Astrocyte (in vitro differentiated cells and primary cell): Measurements from ENCODE around the gene VPS13A. TPM values are rescaled to one million over a fixed set of nuclear protein-coding genes. Genes with fewer than 3 reads are reported as not detected.

Experiments
- DNase-seq: peaks from one replicate; pipeline ENCODE4 v3.0.0-alpha.2; 2010; ENCODE audit warnings: low read depth
- FAIRE-seq: peaks from 2 replicates; lab custom pipeline; 2011; peaks lifted over from hg19 to GRCh38; lab: Jason Lieb, UNC
- H2AFZ ChIP-seq: 2 replicates; pipeline ENCODE4 v1.6.0; 2012; ENCODE audit warnings: low read depth, low read length, inconsistent platforms
- H3K27ac ChIP-seq: 2 replicates; pipeline ENCODE4 v1.5.1; 2011; ENCODE audit warnings: low read depth, low read length, inconsistent platforms
- H3K27me3 ChIP-seq: 2 replicates; pipeline ENCODE4 v1.6.0; 2011; ENCODE audit warnings: low read length, inconsistent platforms; ENCODE audit not compliant: insufficient read depth
- H3K36me3 ChIP-seq: 2 replicates; pipeline ENCODE4 v1.5.1; 2011; ENCODE audit warnings: low read length, inconsistent platforms; ENCODE audit not compliant: insufficient read depth
- H3K4me1 ChIP-seq: 2 replicates; pipeline ENCODE4 v1.5.1; 2011; ENCODE audit warnings: low read length, inconsistent platforms; ENCODE audit not compliant: insufficient read depth
- H3K4me2 ChIP-seq: 2 replicates; pipeline ENCODE4 v1.6.0; 2012; ENCODE audit warnings: low read length, inconsistent platforms
- H3K4me3 ChIP-seq: 2 replicates; pipeline ENCODE4 v1.5.1; 2011; ENCODE audit warnings: low read depth, mild to moderate bottlenecking, low read length, inconsistent platforms; ENCODE audit not compliant: insufficient read depth
- H3K79me2 ChIP-seq: 2 replicates; pipeline ENCODE4 v1.6.0; 2012; ENCODE audit warnings: mild to moderate bottlenecking, low read length, inconsistent platforms; ENCODE audit not compliant: insufficient read depth
- H3K9ac ChIP-seq: 2 replicates; pipeline ENCODE4 v1.6.0; 2012; ENCODE audit warnings: mild to moderate bottlenecking, low read length, inconsistent platforms
- H3K9me3 ChIP-seq: 2 replicates; pipeline ENCODE4 v1.5.1; 2012; ENCODE audit warnings: low read depth, mild to moderate bottlenecking, low read length, inconsistent platforms; ENCODE audit not compliant: insufficient read depth
- H4K20me1 ChIP-seq: 2 replicates; pipeline ENCODE4 v1.6.0; 2012; ENCODE audit warnings: low read length, inconsistent platforms; ENCODE audit not compliant: insufficient read depth
- H3K27ac Mint-ChIP-seq: one replicate; pipeline ENCODE4 v1.8.0; 2021; ENCODE audit warnings: mild to moderate bottlenecking, mixed read lengths; ENCODE audit not compliant: unreplicated experiment
- H3K27me3 Mint-ChIP-seq: one replicate; pipeline ENCODE4 v1.8.0; 2021; ENCODE audit warnings: low read depth, mixed read lengths; ENCODE audit not compliant: unreplicated experiment
- H3K36me3 Mint-ChIP-seq: one replicate; pipeline ENCODE4 v1.8.0; 2021; ENCODE audit warnings: low read depth, mixed read lengths; ENCODE audit not compliant: unreplicated experiment
- H3K4me1 Mint-ChIP-seq: one replicate; pipeline ENCODE4 v1.8.0; 2021; ENCODE audit warnings: low read depth, mixed read lengths; ENCODE audit not compliant: unreplicated experiment
- H3K4me3 Mint-ChIP-seq: one replicate; pipeline ENCODE4 v1.8.0; 2021; ENCODE audit warnings: mild to moderate bottlenecking, moderate library complexity, mixed read lengths; ENCODE audit not compliant: unreplicated experiment
- H3K9me3 Mint-ChIP-seq: one replicate; pipeline ENCODE4 v1.8.0; 2021; ENCODE audit warnings: mild to moderate bottlenecking, mixed read lengths; ENCODE audit not compliant: unreplicated experiment
- EZH2 ChIP-seq: IDR thresholded peaks from 2 replicates; pipeline ENCODE4 v1.6.1; 2012; ENCODE audit warnings: mild to moderate bottlenecking, low read length, inconsistent platforms; ENCODE audit not compliant: insufficient read depth
- total RNA-seq: library from RNA; stranded (reverse); gene quantifications from 2 replicates; pipeline ENCODE4 v1.2.1, GENCODE V29; 2021
- TF ChIP-seq, protein P1 (sequence below): IDR thresholded peaks from 2 replicates; pipeline ENCODE4 v1.5.1; 2011; ENCODE audit warnings: low read depth, mild to moderate bottlenecking, inconsistent platforms, low read length, moderate library complexity; ENCODE audit not compliant: insufficient read depth

VPS13A gene
- total RNA-seq, 1 donor from 2014 or later, result 34.9 TPM

DNA sequence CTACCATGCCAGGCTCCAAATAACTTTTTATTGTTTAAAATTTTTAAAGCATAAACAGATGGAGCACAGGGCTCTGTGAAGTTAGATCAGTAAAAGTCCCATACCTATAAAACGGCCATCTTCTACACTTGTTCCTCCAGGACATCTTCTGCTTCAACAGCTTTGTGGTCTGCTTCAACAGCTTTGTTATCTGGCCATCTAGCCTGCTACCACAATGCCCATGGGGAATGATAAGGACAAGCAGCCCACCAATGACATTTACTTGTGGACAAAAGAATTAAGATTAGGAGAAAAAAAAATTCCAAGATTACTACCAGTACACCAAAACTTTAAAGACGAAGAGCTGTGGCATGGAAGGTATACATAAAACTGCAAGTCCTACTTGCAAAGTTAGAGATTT, 2.2 kb upstream of the VPS13A start:
- H3K9me3 Mint-ChIP-seq, result no peaks in the 10 kb centered on the region
- Histone ChIP-seq H3K9ac (no peak overlapping the region), H3K4me2 (no peak overlapping the region), H3K4me3 (no peak overlapping the region), H3K9me3 (no peaks in the 10 kb centered on the region), H2AFZ (no peak overlapping the region), H3K36me3 (no peaks in the 10 kb centered on the region), H3K4me1 (peaks cover 4% of the 10 kb centered on the region), H3K79me2 (peaks cover 24% of the 10 kb centered on the region), H3K27me3 (no peaks in the 10 kb centered on the region), H4K20me1 (peaks cover 5% of the 10 kb centered on the region), H3K27ac (no peak overlapping the region)
- H3K27me3 Mint-ChIP-seq, result peaks cover 16% of the 10 kb centered on the region
- H3K27ac Mint-ChIP-seq, result no peak overlapping the region
- H3K36me3 Mint-ChIP-seq, result no peaks in the 10 kb centered on the region
- peaks cover 9% of the 10 kb centered on the region for H3K4me1 Mint-ChIP-seq
- no peak for DNase-seq
- no peak for FAIRE-seq
- H3K4me3 Mint-ChIP-seq, result no peak overlapping the region
- TF ChIP-seq EZH2, result no peak
- TF ChIP-seq, protein P1, sequence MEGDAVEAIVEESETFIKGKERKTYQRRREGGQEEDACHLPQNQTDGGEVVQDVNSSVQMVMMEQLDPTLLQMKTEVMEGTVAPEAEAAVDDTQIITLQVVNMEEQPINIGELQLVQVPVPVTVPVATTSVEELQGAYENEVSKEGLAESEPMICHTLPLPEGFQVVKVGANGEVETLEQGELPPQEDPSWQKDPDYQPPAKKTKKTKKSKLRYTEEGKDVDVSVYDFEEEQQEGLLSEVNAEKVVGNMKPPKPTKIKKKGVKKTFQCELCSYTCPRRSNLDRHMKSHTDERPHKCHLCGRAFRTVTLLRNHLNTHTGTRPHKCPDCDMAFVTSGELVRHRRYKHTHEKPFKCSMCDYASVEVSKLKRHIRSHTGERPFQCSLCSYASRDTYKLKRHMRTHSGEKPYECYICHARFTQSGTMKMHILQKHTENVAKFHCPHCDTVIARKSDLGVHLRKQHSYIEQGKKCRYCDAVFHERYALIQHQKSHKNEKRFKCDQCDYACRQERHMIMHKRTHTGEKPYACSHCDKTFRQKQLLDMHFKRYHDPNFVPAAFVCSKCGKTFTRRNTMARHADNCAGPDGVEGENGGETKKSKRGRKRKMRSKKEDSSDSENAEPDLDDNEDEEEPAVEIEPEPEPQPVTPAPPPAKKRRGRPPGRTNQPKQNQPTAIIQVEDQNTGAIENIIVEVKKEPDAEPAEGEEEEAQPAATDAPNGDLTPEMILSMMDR, result no peak

DNA sequence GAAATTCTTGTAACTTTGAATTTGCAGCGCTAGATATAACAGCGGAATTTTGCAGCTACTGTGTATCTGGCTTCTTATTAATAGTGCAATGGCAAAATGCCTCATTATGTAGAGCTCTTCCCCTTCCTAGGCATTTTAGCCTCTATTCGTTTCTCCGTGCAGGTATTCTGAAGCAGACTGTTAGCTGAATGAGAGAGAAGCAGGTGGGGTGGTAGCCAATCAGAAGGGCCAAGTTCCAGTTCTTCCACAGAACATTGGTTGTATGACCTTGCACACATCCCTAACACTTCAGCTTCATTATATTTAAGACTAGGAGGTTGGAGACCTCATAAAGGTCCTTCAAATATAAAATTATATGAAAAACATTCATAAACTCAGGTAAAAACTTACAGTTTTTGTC, 1.2 kb upstream of the VPS13A start:
- no peak overlapping the region for H3K4me3 ChIP-seq
- H3K36me3 Mint-ChIP-seq, result no peaks in the 10 kb centered on the region
- H3K4me3 Mint-ChIP-seq, result peak overlapping the region; percentile 89

DNA sequence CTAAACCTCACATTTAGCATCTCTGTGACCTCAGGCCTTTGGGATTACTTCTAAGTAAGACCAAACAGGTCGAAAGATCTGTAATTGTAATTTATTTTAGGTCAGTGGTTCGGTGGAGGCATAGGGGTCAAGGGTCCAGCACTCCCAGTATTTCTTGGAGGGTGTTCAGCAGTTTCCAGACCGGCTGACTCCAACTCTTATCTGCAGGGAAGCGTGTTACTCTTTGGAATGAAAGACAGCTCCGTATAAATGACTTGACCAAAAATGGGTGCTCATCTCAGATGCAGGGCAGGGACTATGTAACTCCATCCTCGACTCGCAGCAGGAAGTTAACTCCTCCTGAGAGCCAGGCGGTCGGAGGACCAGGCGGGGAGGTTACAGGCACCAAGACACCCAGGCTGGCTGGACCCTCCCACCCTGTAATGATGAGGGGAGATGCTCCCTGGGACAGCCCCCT, 620 bp upstream of the VPS13A start:
- Histone ChIP-seq H3K4me2 (peak overlapping the region; percentile 99), H3K79me2 (peaks cover 40% of the 10 kb centered on the region), H3K36me3 (no peaks in the 10 kb centered on the region), H3K4me1 (peaks cover 4% of the 10 kb centered on the region), H4K20me1 (peaks cover 8% of the 10 kb centered on the region), H3K27me3 (no peaks in the 10 kb centered on the region), H2AFZ (peak overlapping the region; percentile 98), H3K9ac (peak overlapping the region; percentile 88), H3K27ac (no peak overlapping the region), H3K9me3 (no peaks in the 10 kb centered on the region), H3K4me3 (peak overlapping the region; percentile 87)
- FAIRE-seq (no peak), DNase-seq (no peak)
- TF ChIP-seq, protein P1, result no peak
- TF ChIP-seq EZH2, result no peak
- H3K27me3 Mint-ChIP-seq, result peaks cover 10% of the 10 kb centered on the region
- H3K9me3 Mint-ChIP-seq, result no peaks in the 10 kb centered on the region
- H3K4me3 Mint-ChIP-seq, result peak overlapping the region; percentile 89
- no peaks in the 10 kb centered on the region for H3K36me3 Mint-ChIP-seq
- H3K4me1 Mint-ChIP-seq, result peaks cover 11% of the 10 kb centered on the region
- peak overlapping the region; percentile 44 for H3K27ac Mint-ChIP-seq

More for the DNA sequence above, 1.2 kb upstream of the VPS13A start:
- no peak overlapping the region for H3K4me2 ChIP-seq
- H3K36me3 ChIP-seq, result no peaks in the 10 kb centered on the region
- DNase-seq (no peak), FAIRE-seq (no peak)
- no peaks in the 10 kb centered on the region for H3K27me3 ChIP-seq
- peaks cover 6% of the 10 kb centered on the region for H4K20me1 ChIP-seq
- H2AFZ ChIP-seq, result no peak overlapping the region
- TF ChIP-seq, protein P1, result no peak
- no peak for TF ChIP-seq EZH2
- H3K27ac ChIP-seq, result no peak overlapping the region
- H3K9me3 Mint-ChIP-seq, result no peaks in the 10 kb centered on the region
- H3K27me3 Mint-ChIP-seq, result peaks cover 16% of the 10 kb centered on the region
- H3K4me1 Mint-ChIP-seq, result peaks cover 11% of the 10 kb centered on the region
- peaks cover 4% of the 10 kb centered on the region for H3K4me1 ChIP-seq
- no peaks in the 10 kb centered on the region for H3K9me3 ChIP-seq
- no peak overlapping the region for H3K9ac ChIP-seq
- no peak overlapping the region for H3K27ac Mint-ChIP-seq
- peaks cover 34% of the 10 kb centered on the region for H3K79me2 ChIP-seq
